H1 (cell line): ENCODE measurements around the gene IQCM. TPM values are rescaled to one million over a fixed set of nuclear protein-coding genes. Genes with fewer than 3 reads are reported as not detected.

ENCODE experiments used
- CTCF ChIA-PET: fragments of 300-600 bp; sonication (Branson Sonifier 250); formaldehyde crosslinking; loops from one replicate; lab custom pipeline; 2021; ENCODE audit not compliant: partially characterized antibody; lab: Charles Lee
- POLR2A ChIA-PET: fragments of 300-600 bp; sonication (Branson Sonifier 250); formaldehyde crosslinking; loops from one replicate; lab custom pipeline; 2021; ENCODE audit warnings: inconsistent platforms; ENCODE audit not compliant: partially characterized antibody; lab: Charles Lee
- DNase-seq, 2 experiments: peaks; one replicate each; pipeline versions ENCODE4 v3.0.0 to v3.0.0-alpha.2; 2010 to 2022; ENCODE audit warnings: low spot score in 2 of 2, low read depth in 1 of 2, mixed read lengths in 1 of 2
- FAIRE-seq: peaks from 2 replicates; lab custom pipeline; 2011; peaks lifted over from hg19 to GRCh38; lab: Jason Lieb, UNC
- H2AFZ ChIP-seq: 2 replicates; pipeline ENCODE4 v1.8.1; 2012; ENCODE audit warnings: low read length, inconsistent platforms
- H2AK5ac ChIP-seq: 2 replicates; pipeline ENCODE4 v1.6.1; 2013; ENCODE audit warnings: low read depth, low read length
- H2BK120ac ChIP-seq: replicated peaks from 2 replicates; pipeline ENCODE3; 2013; ENCODE audit warnings: low read depth, low read length, inconsistent platforms
- H2BK12ac ChIP-seq: 2 replicates; pipeline ENCODE4 v1.6.1; 2013; ENCODE audit warnings: low read depth, low read length
- H2BK15ac ChIP-seq: 2 replicates; pipeline ENCODE4 v1.6.1; 2013; ENCODE audit warnings: low read length
- H2BK20ac ChIP-seq: 2 replicates; pipeline ENCODE4 v1.6.1; 2013; ENCODE audit warnings: low read length
- H2BK5ac ChIP-seq: 2 replicates; pipeline ENCODE4 v1.6.1; 2013; ENCODE audit warnings: low read depth, low read length
- H3K14ac ChIP-seq: 2 replicates; pipeline ENCODE4 v1.6.1; 2013; ENCODE audit warnings: inconsistent platforms; ENCODE audit not compliant: insufficient read length
- H3K18ac ChIP-seq: 2 replicates; pipeline ENCODE4 v1.6.1; 2013; ENCODE audit warnings: low read length; ENCODE audit errors: extremely low read depth
- H3K23ac ChIP-seq: 2 replicates; pipeline ENCODE4 v1.6.1; 2013; ENCODE audit warnings: inconsistent platforms; ENCODE audit not compliant: insufficient read length
- H3K23me2 ChIP-seq: 2 replicates; pipeline ENCODE4 v1.6.1; 2013; ENCODE audit warnings: low read depth, low read length
- H3K27ac ChIP-seq: 2 replicates; pipeline ENCODE4 v1.6.1; 2011; ENCODE audit warnings: low read depth, low read length, inconsistent platforms
- H3K27me3 ChIP-seq, 4 experiments: replicated peaks in 1 of 4; 1 replicate in 1 of 4; 2 replicates in 3 of 4; pipeline versions ENCODE4 v1.6.1 to v1.8.1; 2011 to 2013; ENCODE audit warnings: low read length in 3 of 4, mild to moderate bottlenecking in 3 of 4, inconsistent platforms in 2 of 4, mixed read lengths in 2 of 4, moderate library complexity in 1 of 4; ENCODE audit not compliant: control insufficient read depth in 3 of 4, insufficient read depth in 3 of 4; ENCODE audit errors: extremely low read depth in 1 of 4
- H3K36me3 ChIP-seq, 4 experiments: 2 replicates each; pipeline versions ENCODE4 v1.6.1 to v1.8.1; 2011 to 2013; ENCODE audit warnings: mild to moderate bottlenecking in 4 of 4, low read length in 3 of 4, moderate library complexity in 2 of 4, control low read depth in 1 of 4, inconsistent platforms in 1 of 4; ENCODE audit not compliant: insufficient read depth in 4 of 4, control insufficient read depth in 2 of 4
- H3K4ac ChIP-seq: replicated peaks from 2 replicates; pipeline ENCODE3; 2013; ENCODE audit warnings: low read length, low read depth, mixed read lengths, inconsistent platforms; ENCODE audit not compliant: insufficient read length
- H3K4me1 ChIP-seq, 4 experiments: replicated peaks in 1 of 4; 1 replicate in 1 of 4; 2 replicates in 3 of 4; pipeline versions ENCODE4 v1.6.1 to v1.8.1; 2011 to 2013; ENCODE audit warnings: low read length in 3 of 4, inconsistent platforms in 2 of 4, mixed read lengths in 1 of 4; ENCODE audit not compliant: insufficient read depth in 4 of 4, control insufficient read depth in 3 of 4
- H3K4me2 ChIP-seq, 2 experiments: 2 replicates each; pipeline versions ENCODE4 v1.6.1 to v1.8.1; 2011 to 2013; ENCODE audit warnings: low read depth in 2 of 2, low read length in 2 of 2, control low read depth in 1 of 2, inconsistent platforms in 1 of 2, mild to moderate bottlenecking in 1 of 2; ENCODE audit not compliant: insufficient read depth in 1 of 2
- H3K4me3 ChIP-seq, 4 experiments: fragments of 200-600, 300-600 bp in 1 of 4; sonication (generic), shearing (Covaris generic), sonication (Bioruptor Twin) in 1 of 4; 2 replicates each; pipeline versions ENCODE4 v1.5.1 to v1.8.1; 2011 to 2016; ENCODE audit warnings: low read length in 4 of 4, low read depth in 3 of 4, control low read depth in 2 of 4, inconsistent platforms in 2 of 4, mild to moderate bottlenecking in 2 of 4, mixed read lengths in 1 of 4, moderate library complexity in 1 of 4; ENCODE audit not compliant: insufficient read depth in 2 of 4; ENCODE audit errors: extremely low read depth in 1 of 4
- H3K56ac ChIP-seq: replicated peaks from 2 replicates; pipeline ENCODE3; 2013; ENCODE audit warnings: low read depth, mild to moderate bottlenecking, mixed read lengths, low read length, inconsistent platforms; ENCODE audit not compliant: insufficient read length
- H3K79me1 ChIP-seq: 2 replicates; pipeline ENCODE4 v1.6.1; 2013; ENCODE audit warnings: low read depth, low read length, control low read depth
- H3K79me2 ChIP-seq, 2 experiments: 2 replicates each; pipeline versions ENCODE4 v1.6.1 to v1.8.1; 2012 to 2013; ENCODE audit warnings: low read length in 2 of 2, mild to moderate bottlenecking in 2 of 2, inconsistent platforms in 1 of 2; ENCODE audit not compliant: insufficient read depth in 2 of 2, control insufficient read depth in 1 of 2
- H3K9ac ChIP-seq, 4 experiments: replicated peaks in 1 of 4; 1 replicate in 1 of 4; 2 replicates in 3 of 4; pipeline versions ENCODE4 v1.6.1 to v1.8.1; 2011 to 2013; ENCODE audit warnings: low read depth in 3 of 4, low read length in 3 of 4, control low read depth in 2 of 4, mild to moderate bottlenecking in 2 of 4, moderate library complexity in 2 of 4, inconsistent platforms in 1 of 4; ENCODE audit errors: extremely low read depth in 1 of 4
- H3K9me3 ChIP-seq, 2 experiments: 2 replicates each; pipeline versions ENCODE4 v1.6.1 to v1.8.1; 2012 to 2013; ENCODE audit warnings: mild to moderate bottlenecking in 2 of 2, moderate library complexity in 2 of 2, control low read depth in 1 of 2, inconsistent platforms in 1 of 2, low read depth in 1 of 2, low read length in 1 of 2, mixed read lengths in 1 of 2; ENCODE audit not compliant: insufficient read depth in 2 of 2
- H4K20me1 ChIP-seq, 2 experiments: replicated peaks in 1 of 2; 2 replicates each; pipeline versions ENCODE3 to v1.8.1; 2011 to 2013; ENCODE audit warnings: inconsistent platforms in 2 of 2, low read length in 2 of 2, mild to moderate bottlenecking in 1 of 2; ENCODE audit not compliant: insufficient read depth in 2 of 2, control insufficient read depth in 1 of 2
- H4K5ac ChIP-seq: 2 replicates; pipeline ENCODE4 v1.6.1; 2013; ENCODE audit warnings: low read length, low read depth, mixed read lengths, inconsistent platforms; ENCODE audit not compliant: insufficient read length
- H4K8ac ChIP-seq: 2 replicates; pipeline ENCODE4 v1.8.0; 2013; ENCODE audit warnings: mild to moderate bottlenecking, moderate library complexity, low read length, inconsistent platforms; ENCODE audit not compliant: insufficient read depth; ENCODE audit errors: extremely low read depth
- H4K91ac ChIP-seq: replicated peaks from 2 replicates; pipeline ENCODE3; 2013; ENCODE audit warnings: low read length, mixed read lengths, inconsistent platforms; ENCODE audit not compliant: insufficient read length
- BRCA1 ChIP-seq: IDR thresholded peaks from 2 replicates; pipeline ENCODE4 v1.6.1; 2012; ENCODE audit warnings: low read depth, low read length, improper control_type of control experiment
- CHD2 ChIP-seq: IDR thresholded peaks from 2 replicates; pipeline ENCODE4 v1.6.1; 2012; ENCODE audit warnings: low read length, improper control_type of control experiment
- CREB1 ChIP-seq: IDR thresholded peaks from 2 replicates; pipeline ENCODE4 v1.6.1; 2012; ENCODE audit warnings: inconsistent platforms
- FOSL1 ChIP-seq: IDR thresholded peaks from 2 replicates; pipeline ENCODE4 v1.6.1; 2011; ENCODE audit warnings: mild to moderate bottlenecking, low read depth, low read length, moderate library complexity; ENCODE audit not compliant: insufficient read depth
- MAX ChIP-seq: IDR thresholded peaks from 2 replicates; pipeline ENCODE4 v1.6.1; 2012; ENCODE audit warnings: inconsistent platforms
- RXRA ChIP-seq: IDR thresholded peaks from 2 replicates; pipeline ENCODE4 v1.6.1; 2011; ENCODE audit warnings: low read depth, mild to moderate bottlenecking, low read length, moderate library complexity; ENCODE audit not compliant: insufficient read depth
- TBP ChIP-seq: IDR thresholded peaks from 2 replicates; pipeline ENCODE4 v1.6.1; 2011; ENCODE audit warnings: low read depth, low read length, improper control_type of control experiment
- ZNF274 ChIP-seq: IDR thresholded peaks from 2 replicates; pipeline ENCODE4 v1.7.0; 2012; ENCODE audit warnings: low read length, borderline replicate concordance; ENCODE audit errors: extremely low read depth
- WGBS, 2 experiments: shearing (Covaris generic) in 1 of 2; methylation state at CpG; one replicate each; pipeline versions ENCODE4 v1.1.6 to v1.1.7; 2013 to 2015; ENCODE audit warnings: low lambda C conversion rate in 2 of 2, mixed read lengths in 2 of 2, inconsistent platforms in 1 of 2, low coverage in 1 of 2, missing lambda C conversion rate in 1 of 2; ENCODE audit not compliant: insufficient replicate concordance in 2 of 2, insufficient coverage in 1 of 2, insufficient read length in 1 of 2; ENCODE audit errors: extremely low coverage in 1 of 2, missing lambda C conversion rate in 1 of 2; 5-methylcytosine and 5-hydroxymethylcytosine counted together
- polyA plus RNA-seq, 7 experiments: library from polyadenylated mRNA; depleted of rRNA in 3 of 7; stranded (reverse) in 5 of 7; unstranded in 2 of 7; fragments of >200 nt in 5 of 7; fragments of 200-250 nt in 2 of 7; gene quantifications; 1 replicate in 5 of 7; 2 replicates in 1 of 7; 4 replicates in 1 of 7; pipeline versions ENCODE4 v1.2.1 to v1.2.3, GENCODE V29; 2011 to 2013; ENCODE audit warnings: missing spikeins in 2 of 7, mixed read lengths in 2 of 7
- total RNA-seq: library from RNA; stranded (reverse); fragmentation: NEBNext Ultra II Directional; extraction: Animal tissue kit (Norgen Biotek cat#: 25700); gene quantifications from 2 replicates; pipeline ENCODE4 v1.2.1, GENCODE V29; 2021

IQCM gene
- total and polyA plus RNA-seq, 2 of the 8 experiments (the other 6 are each of a cell fraction or from before 2014, with no cell fraction given) = not detected

- H4K8ac ChIP-seq = no peak overlapping the region
- H3K23me2 ChIP-seq = no peaks in the 10 kb centered on the region
- no peaks in the 10 kb centered on the region for H3K36me3 ChIP-seq
- FAIRE-seq (peak; percentile 39), DNase-seq (no peak)
- H3K27me3 ChIP-seq = no peaks in the 10 kb centered on the region
- H3K23ac ChIP-seq = no peak overlapping the region
- no peak overlapping the region for H4K5ac ChIP-seq
- H2BK20ac ChIP-seq = no peak overlapping the region
- H3K9ac ChIP-seq = no peak overlapping the region
- H4K91ac ChIP-seq = no peak overlapping the region
- H3K14ac ChIP-seq = no peak overlapping the region
- no peaks in the 10 kb centered on the region for H3K79me2 ChIP-seq
- H3K18ac ChIP-seq = no peak overlapping the region
- POLR2A ChIA-PET = interaction anchor here (1.4 kb wide), 1 partner anchor 27 kb away, joined by 3 read pairs; no protein-coding TSS in a partner anchor
- no peak overlapping the region for H3K4me2 ChIP-seq
- CTCF ChIA-PET = no interaction called here
- no peak overlapping the region for H3K4me3 ChIP-seq
- TF ChIP-seq FOSL1 (no peak), CHD2 (no peak), ZNF274 (no peak), RXRA (no peak), CREB1 (no peak), TBP (no peak), MAX (no peak), BRCA1 (no peak)
- TF ChIP-seq, all 59 proteins: peak for 0
- Histone ChIP-seq H2AFZ (no peak overlapping the region), H2BK12ac (no peak overlapping the region; the same call in 1 of the 2 replicates), H3K9me3 (no peaks in the 10 kb centered on the region), H2BK120ac (no peak overlapping the region), H3K56ac (no peak overlapping the region), H4K20me1 (no peaks in the 10 kb centered on the region), H3K27ac (no peak overlapping the region), H2BK5ac (no peak overlapping the region), H2BK15ac (no peak overlapping the region), H3K4ac (no peak overlapping the region), H2AK5ac (no peak overlapping the region), H3K4me1 (peaks cover 0 to 2% (median 0%) of the 10 kb centered on the region in 4 experiments; a peak in 1 of 7 replicates), H3K79me1 (no peaks in the 10 kb centered on the region)
- WGBS, 2 experiments = 91% methylated on average over 1 of the region's 1 CpG; no CpG with 5 or more reads in 1 of the 2 experiments
Observed at GRCh38 chr4:149631629-149632028, 184.0 kb downstream of the IQCM start.
